Measurements from ENCODE around the gene WWOX.

DNA sequence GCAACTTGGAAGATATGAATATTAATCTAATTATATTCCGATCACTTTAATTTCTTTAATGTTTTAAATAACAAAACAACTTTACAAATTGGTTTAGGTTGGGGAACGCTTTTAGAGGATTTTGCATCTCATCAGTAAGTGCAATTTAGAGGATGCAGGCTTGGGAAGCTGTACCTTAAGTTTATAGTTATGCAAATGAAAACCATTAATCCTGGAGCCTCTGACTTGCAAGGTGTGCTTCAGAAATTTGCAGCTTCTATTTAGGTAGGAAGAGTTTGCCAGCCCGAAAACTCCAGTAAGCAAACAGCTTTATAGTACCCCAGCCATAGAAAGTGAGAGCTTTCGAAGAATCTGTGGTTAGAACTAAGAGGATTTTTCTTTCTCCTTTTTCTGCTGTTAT is 954.1 kb downstream of the WWOX start:
- no peak for TF ChIP-seq EP300 (IDR thresholded peaks at IDR 0.05)
- TF ChIP-seq, protein P1, sequence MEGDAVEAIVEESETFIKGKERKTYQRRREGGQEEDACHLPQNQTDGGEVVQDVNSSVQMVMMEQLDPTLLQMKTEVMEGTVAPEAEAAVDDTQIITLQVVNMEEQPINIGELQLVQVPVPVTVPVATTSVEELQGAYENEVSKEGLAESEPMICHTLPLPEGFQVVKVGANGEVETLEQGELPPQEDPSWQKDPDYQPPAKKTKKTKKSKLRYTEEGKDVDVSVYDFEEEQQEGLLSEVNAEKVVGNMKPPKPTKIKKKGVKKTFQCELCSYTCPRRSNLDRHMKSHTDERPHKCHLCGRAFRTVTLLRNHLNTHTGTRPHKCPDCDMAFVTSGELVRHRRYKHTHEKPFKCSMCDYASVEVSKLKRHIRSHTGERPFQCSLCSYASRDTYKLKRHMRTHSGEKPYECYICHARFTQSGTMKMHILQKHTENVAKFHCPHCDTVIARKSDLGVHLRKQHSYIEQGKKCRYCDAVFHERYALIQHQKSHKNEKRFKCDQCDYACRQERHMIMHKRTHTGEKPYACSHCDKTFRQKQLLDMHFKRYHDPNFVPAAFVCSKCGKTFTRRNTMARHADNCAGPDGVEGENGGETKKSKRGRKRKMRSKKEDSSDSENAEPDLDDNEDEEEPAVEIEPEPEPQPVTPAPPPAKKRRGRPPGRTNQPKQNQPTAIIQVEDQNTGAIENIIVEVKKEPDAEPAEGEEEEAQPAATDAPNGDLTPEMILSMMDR (IDR thresholded peaks at IDR 0.05): no peak
- no peak for TF ChIP-seq POLR2AphosphoS5 (IDR thresholded peaks at IDR 0.05)

All from gastroesophageal sphincter (tissue), 3 donors.